GM12864 (cell line): Measurements from ENCODE around the gene KCTD14.
A peak's percentile ranks its signal among the peaks of the same experiment; 100 is the strongest.
"Not testable (repeated sequence)": the region's sequence is repeated elsewhere in the genome, so short reads cannot be mapped to it uniquely, and the experiment has no call there.

Experiments used
- DNase-seq: peaks from one replicate; pipeline ENCODE4 v3.0.0-alpha.2; 2011; ENCODE audit warnings: low read depth
- H3K4me3 ChIP-seq: 2 replicates; pipeline ENCODE4 v1.5.1; 2011; ENCODE audit warnings: mild to moderate bottlenecking, low read depth, low read length, control low read depth
- CTCF ChIP-seq: IDR thresholded peaks from 2 replicates; pipeline ENCODE4 v1.5.1; 2011; ENCODE audit warnings: low read depth, mild to moderate bottlenecking, moderate library complexity, low read length, control low read depth, inconsistent platforms; ENCODE audit errors: missing control alignments

Gene KCTD14

GRCh38 chr11:77993902-77994301 lies 29.2 kb downstream of the KCTD14 start:
- TF ChIP-seq CTCF = no peak
- peak overlapping the region; percentile 69 for H3K4me3 ChIP-seq
- DNase-seq = no peak

- no peak overlapping the region for H3K4me3 ChIP-seq
- DNase-seq = no peak
- TF ChIP-seq CTCF = no peak
Observed at GRCh38 chr11:77990981-77991380, 32.1 kb downstream of the KCTD14 start.

- DNase-seq, H3K4me3 ChIP-seq: not testable (repeated sequence)
Observed at GRCh38 chr11:77986456-77986855, 36.6 kb downstream of the KCTD14 start.

DNA sequence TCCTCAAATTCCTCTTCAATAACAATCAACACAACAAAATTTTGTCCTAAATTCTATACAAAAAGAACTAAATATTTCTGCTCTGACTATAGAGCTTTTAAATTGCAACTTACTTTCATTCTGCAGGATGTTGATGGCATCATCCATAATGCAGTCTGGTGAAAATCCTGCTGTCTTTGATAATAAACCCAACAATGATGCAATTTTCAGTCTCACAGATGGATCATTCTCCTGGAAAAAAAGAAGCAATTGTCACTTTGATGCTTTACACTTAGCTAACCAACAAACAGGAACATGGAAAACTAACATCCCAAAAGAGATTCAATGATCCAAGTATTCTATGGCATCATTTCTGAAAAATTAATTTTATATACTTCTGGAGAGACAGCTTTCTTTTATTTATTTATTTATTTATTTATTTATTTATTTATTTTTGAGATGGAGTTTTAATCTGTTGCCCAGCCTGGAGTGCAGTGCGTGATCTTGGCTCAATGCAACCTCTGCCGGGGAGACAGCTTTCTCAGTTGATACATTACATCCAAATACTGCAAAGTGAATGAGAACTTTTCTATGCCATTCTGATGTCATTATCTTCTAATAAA lies 41.6 kb downstream of the KCTD14 start:
- no peak for TF ChIP-seq CTCF
- DNase-seq = no peak
- no peak overlapping the region for H3K4me3 ChIP-seq

GRCh38 chr11:77968337-77968736 lies 54.7 kb downstream of the KCTD14 start:
- no peak for DNase-seq
- TF ChIP-seq CTCF = no peak
- no peak overlapping the region for H3K4me3 ChIP-seq

GRCh38 chr11:77967753-77968152 lies 55.3 kb downstream of the KCTD14 start:
- TF ChIP-seq CTCF = no peak
- no peak overlapping the region for H3K4me3 ChIP-seq
- no peak for DNase-seq

DNA sequence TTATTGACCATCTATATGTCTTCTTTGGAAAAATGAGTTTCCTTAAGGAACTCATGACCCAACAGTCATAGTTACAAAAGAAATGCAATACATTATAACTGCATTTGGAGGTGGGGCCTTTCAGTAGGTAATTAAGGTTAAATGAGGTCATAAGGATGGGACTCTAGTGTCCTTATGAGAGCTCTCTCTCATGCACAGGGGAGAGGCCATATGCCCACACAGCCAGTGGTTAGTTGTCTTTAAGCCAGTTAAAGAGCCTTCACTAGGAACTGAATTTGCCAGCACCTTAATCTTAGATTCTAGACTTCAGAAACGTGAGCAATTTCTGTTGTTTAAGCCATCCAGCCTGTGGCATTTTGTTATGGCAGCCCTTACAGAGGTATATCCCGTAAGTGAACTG lies 56.0 kb downstream of the KCTD14 start:
- no peak for DNase-seq
- H3K4me3 ChIP-seq = no peak overlapping the region
- TF ChIP-seq CTCF = no peak
